ENCODE results near the gene PADI4.
"Not testable (repeated sequence)": the region's sequence is repeated elsewhere in the genome, so short reads cannot be mapped to it uniquely, and the experiment has no call there.

The PADI4 gene

DNA sequence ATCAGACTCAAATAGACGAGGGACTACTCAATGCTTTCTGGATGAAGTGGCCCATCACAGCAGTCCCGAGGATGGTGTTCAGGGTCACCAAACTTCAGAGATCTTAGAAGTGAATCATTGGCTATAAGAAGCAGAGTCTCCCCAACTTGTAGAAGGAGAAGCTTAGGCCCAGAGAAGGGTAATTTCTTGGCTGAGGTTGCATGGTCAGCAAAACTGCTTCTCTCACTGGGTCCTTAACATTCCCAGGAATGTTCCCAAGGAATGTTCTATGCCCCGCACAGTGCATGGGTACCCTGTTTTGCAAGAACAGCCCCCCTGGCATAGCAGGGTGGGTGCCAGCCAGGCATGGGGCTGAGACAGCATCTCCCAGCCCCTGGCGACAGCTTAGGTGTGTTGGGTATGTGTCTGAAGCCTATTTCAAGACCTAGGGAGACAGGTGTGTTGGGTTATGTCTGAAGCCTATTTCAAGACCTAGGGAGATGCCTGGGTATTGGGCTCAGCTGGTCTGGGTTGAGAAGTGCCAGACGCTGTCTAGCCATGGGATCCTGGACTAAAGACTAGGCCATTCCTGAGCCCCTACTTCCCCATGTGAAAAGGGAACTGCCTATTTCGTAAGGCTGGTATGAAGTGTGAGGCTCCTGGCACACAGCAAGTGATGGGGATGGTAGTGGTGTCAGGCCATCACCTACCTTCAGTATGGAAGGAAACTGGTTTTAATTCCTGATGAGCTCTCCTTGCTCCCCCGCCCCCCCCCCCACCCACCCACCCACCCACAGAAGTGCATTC lies 90.1 kb downstream of the PADI4 start:
- DNase-seq = no peak

DNA sequence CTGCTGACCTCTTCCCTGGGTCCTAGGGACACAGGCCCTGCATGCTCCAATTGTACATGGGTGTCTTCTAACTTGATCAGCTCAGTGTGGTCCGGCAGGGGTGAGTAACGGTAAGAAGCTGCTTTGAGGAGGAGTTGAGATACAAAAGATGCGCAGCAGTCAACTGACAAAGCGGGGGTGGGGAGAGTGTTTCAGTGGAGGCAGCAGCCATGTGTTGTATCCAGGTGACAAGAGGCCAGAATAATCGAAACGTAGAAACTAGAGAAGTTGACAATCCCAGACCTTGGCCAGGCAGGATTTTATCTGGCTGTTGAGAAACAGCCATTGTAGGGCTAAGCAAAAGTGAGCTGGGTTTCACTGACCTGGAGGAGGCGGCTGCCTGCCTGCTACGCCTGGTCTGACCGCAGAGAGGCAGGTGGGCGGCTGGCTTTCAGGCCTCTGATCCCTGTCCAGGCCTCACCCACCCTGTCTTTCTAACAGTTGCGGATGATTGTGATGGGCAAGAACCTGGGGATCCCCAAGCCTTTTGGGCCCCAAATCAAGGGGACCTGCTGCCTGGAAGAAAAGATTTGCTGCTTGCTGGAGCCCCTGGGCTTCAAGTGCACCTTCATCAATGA lies 92.8 kb downstream of the PADI4 start:
- no peak for DNase-seq

DNA sequence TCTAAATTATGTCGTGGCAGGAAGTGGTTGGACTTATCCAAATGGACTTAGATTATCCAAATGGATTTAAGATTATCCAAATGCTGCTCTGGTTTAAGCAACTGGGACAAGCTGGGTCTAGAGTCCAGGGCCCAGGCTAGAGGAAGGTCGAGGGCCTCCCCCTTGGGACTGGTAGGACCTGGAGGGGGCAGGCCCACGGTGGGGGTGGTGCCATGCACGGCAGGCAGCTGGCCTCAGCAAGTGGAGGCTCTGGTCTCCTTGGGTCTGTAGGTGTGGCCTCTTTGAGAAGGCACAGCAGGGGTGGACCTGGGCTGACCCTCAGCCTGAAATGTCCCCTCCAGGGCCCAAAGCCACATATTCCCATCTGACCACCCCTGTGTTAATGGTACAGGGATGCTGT lies 93.8 kb downstream of the PADI4 start:
- DNase-seq = no peak

DNA sequence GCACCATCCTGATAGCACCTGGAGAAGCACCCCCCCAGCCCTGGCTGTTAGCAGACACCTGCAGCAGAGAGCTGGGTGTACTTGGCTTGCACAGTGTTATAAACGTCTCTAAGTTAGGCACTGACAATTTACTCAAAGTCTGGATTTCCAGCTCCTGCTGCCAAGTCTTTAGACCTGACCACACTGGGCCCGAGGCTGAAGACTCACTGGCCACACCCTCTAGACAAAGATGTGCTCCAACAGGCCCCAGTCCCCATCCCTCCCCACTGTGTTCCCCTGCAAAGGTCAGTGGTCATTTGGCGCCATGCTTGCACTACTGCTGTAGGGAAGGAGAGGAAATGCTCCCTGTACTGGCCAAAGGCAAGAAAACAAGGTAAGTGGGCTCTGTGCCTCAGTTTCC lies 95.1 kb downstream of the PADI4 start:
- no peak for DNase-seq

DNA sequence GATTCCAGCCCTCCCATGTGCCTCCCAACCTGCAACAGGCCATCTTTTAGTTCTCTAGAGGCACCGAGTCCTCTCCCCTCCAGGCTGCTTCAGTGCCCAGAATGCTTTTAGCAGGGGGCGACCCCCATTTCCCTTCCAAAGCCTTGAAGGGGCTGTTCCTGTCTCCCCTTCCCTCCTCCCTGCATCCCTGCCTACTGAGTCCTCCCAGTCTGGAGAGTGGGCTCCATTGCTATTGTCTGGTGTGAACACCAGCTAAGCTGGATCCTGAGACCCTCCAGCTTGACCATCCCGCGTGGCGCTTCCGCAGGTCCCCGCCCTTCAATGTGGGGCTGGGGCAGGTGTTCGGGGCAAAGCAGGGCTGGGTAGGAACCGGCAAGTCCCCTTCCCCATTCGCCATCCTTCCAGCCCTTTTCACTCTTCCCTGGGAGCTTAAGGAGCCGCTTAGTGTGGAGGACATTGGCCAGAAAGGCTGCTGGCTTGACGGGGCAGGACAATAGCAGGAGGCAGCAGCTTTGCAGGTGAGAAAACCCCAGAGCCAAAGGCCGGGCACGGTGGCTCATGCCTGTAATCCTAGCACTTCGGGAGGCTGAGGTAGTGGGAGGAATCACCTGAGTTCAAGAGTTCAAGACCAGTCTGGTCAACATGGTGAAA lies 96.2 kb downstream of the PADI4 start:
- DNase-seq = no peak

- no peak for DNase-seq
Observed at GRCh38 chr1:17404820-17405219, 96.8 kb downstream of the PADI4 start.

DNA sequence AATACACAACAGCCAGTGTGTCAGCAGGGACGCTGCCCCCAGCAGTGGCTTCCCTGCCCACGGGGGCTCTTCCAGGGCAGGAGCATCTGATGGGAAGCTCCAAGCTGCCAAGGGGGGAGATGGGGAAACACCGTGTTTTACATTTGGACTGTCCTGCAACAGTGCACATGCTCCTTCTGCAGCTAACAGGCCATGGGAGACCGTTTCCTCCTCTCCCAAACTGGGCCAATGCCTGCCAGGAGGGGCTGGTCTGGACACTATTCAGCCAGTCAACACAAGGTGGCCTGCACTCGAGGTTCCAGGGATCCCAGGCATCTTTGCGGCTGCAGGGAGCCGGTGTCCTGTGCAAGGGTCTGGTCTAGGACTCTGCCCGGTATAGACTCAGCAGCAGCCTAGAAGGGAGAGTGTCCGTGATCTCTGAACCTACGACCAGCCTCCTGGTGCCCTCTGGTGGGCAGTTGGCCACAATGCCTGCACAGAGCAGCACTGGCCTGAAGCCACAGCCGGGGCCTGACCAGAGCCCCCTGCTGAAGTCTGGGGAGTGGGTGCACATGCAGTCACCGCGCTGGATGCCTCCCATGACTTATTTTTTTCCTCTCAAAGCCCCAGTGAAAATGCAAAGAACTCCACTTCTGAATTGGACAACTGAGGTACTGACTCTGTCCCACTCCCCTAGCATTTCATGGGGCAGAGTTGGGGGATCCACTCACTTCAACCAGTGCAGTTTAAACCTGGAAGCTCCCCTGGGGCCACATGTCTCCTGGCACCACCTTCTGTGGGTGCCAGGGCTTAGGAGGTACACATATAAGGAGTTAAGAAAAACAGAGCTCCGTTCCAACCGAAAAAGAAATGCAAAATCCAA lies 98.1 kb downstream of the PADI4 start:
- peak; percentile 12 to 52 for DNase-seq

- not testable (repeated sequence) for DNase-seq
Observed at GRCh38 chr1:17406760-17407475, 98.9 kb downstream of the PADI4 start.

- DNase-seq = not testable (repeated sequence)
Observed at GRCh38 chr1:17407786-17408514, 100.0 kb downstream of the PADI4 start.

DNA sequence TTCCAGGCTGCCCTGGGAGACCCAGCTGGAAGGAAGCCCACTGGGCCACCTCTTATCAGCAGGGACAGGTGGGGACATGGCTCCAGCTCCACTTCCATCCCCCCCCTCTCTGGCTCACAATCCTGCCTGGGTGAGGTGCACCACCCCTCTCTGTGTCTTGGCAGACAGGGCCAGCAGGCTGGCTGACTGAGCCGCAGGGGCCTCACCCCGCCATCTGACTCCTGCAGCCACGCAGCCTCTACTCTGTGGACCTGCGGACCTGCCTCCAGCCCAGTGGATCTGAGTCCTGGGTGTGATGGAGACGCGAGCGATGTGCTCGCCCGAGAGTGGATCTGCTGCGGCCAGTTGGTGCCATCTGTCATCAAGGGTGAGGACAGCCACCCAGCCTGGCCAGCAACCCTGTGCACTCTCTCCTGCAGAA lies 101.4 kb downstream of the PADI4 start:
- no peak for DNase-seq

DNA sequence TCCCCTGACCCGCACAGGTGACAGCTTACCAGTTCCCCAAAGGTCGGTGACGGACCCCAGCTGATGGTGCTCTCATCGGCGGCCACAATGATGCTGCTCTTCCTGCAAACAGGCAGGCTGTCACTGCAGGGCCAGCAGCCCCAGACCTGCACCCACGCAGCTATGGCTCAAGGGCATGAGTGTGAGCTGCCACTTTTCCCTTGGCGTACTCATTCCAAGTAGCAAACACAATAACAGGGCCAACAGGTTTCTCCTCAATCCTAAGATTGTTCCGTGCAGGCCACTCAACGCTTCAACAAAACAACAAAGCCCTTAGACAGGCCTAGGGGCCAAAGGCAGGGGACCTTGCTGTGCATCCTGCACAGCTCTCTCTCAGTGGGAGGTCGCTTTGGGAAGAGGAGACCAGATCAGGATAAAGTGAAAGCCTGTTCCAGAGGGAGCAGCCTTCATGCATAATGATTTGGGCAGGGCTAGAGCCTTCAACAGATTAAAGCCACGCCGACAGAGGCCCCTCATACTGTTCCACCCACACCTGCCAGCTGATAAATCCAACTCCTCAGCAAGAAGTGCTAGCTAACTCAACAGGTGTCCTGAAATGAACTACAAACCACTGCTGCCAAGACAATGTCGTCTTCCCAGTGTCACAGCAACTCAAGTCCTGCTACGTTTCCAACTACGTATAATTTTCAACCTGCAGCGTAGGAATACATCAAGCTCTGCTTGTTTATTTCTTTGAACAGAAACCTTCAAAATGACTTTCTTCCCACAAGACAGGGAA lies 104.3 kb downstream of the PADI4 start:
- no peak for DNase-seq
